Measurements from ENCODE around the gene RPA1. TPM values are rescaled to one million over a fixed set of nuclear protein-coding genes. Genes with fewer than 3 reads are reported as not detected.

Gene RPA1
- total and polyA plus RNA-seq, 2 of the 4 experiments (the other 2 are of a cell fraction): 38.4 to 48.2 TPM

DNA sequence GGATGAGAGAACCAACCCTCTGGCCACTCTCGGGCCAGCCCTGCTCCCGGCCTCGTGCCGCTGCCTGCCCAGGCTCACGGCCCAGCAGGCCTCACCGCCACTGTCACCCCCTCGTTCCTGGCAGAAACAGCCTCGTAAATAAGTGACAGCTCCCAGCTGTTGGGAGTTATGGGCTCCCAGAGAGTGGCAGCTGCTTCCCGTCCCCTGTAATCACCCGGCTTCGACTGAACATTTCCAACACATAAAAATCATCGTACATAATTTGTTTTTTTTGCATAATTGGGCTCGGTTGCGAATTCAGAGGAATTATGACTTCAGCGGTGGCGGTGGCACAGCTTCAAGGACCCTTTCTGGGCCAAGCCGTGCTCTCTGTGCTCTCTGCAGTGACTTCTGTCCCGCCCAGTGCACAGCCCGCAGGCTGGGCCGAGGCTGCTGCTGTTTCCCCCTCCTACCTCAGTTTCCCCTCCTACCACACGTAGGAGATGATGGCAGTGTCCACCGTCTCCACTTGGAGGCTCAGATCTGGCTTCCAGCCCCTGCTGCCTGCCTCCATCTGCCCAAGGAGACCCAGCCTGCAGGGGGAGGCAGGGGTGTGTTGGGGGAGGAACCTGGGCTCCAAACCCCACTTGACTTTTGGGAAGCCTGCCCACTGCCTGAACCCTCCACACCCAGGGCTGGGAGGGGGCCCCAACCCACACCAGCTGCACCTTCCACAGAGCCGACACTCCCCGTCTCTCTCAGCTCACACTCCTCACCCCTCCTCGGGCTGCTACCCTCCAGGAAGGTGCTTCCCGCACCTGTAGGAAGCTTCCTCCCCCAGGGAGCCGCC, 110.4 kb downstream of the RPA1 start:
- no peak overlapping the region for H3K27ac ChIP-seq (ENCODE audit: insufficient read depth, low read length)
- H2BK120ac ChIP-seq (ENCODE audit: low read depth, low read length): no peak overlapping the region
- dilution Hi-C loops (cut with HindIII; ENCODE audit: low sequenced_read_pairs, unreplicated experiment): no loop called here
- no peak overlapping the region for H2BK5ac ChIP-seq (ENCODE audit: low read depth, low read length, poor library complexity, severe bottlenecking)
- H2AK9ac ChIP-seq (replicated peaks; ENCODE audit: low read depth, low read length, poor library complexity): no peak overlapping the region
- TF ChIP-seq BHLHE40 (IDR thresholded peaks at IDR 0.05; ENCODE audit: low read depth, low read length) (no peak), RFX5 (IDR thresholded peaks at IDR 0.05; ENCODE audit: low read depth, low read length) (no peak), MAFK (IDR thresholded peaks at IDR 0.05; ENCODE audit: low read depth, low read length) (no peak), FOS (IDR thresholded peaks at IDR 0.05; ENCODE audit: low read depth, low read length) (no peak)
- ChIA-PET POLR2A (ENCODE audit: unreplicated experiment) (no interaction called here), CTCF (no interaction called here)
- no peak overlapping the region for H3K56ac ChIP-seq (ENCODE audit: extremely low read depth, insufficient read depth, low read length)
- peaks cover 2% of the 10 kb centered on the region; the same call in 1 of the 2 replicates for H3K4me1 ChIP-seq (ENCODE audit: control insufficient read depth, insufficient read depth, low read length)
- H2AK5ac ChIP-seq (ENCODE audit: low read depth, low read length): no peak overlapping the region
- H3K4ac ChIP-seq (ENCODE audit: low read depth, low read length): no peak overlapping the region
- no peak overlapping the region for H3K4me2 ChIP-seq (ENCODE audit: low read depth, low read length)
- peak; percentile 49; the same call in 1 of the 2 replicates for ATAC-seq (ENCODE audit: low read depth)
- no peak overlapping the region for H3K18ac ChIP-seq (ENCODE audit: low read depth, low read length)
- no peak overlapping the region for H4K5ac ChIP-seq (ENCODE audit: low read depth, low read length)
- peaks cover 38% of the 10 kb centered on the region for H3K27me3 ChIP-seq (ENCODE audit: control insufficient read depth, insufficient read depth, low read length)
- no peaks in the 10 kb centered on the region for H3K9me1 ChIP-seq (ENCODE audit: insufficient read depth, low read length)
- H3K36me3 ChIP-seq (ENCODE audit: control insufficient read depth, insufficient read depth, low read length): no peaks in the 10 kb centered on the region
- H4K8ac ChIP-seq (ENCODE audit: low read depth in 2 of 2, low read length in 2 of 2): no peak overlapping the region
- no peak overlapping the region for H2BK20ac ChIP-seq (ENCODE audit: low read depth, low read length)
- intact Hi-C loops (cut with micrococcal nuclease): no loop called here
- no peak overlapping the region for H4K91ac ChIP-seq (ENCODE audit: insufficient read depth, low read depth, low read length)
- no peaks in the 10 kb centered on the region; the same call in 1 of the 2 replicates for H4K20me1 ChIP-seq (ENCODE audit: insufficient read depth, low read length)
- H3K9me3 ChIP-seq (ENCODE audit: control insufficient read depth, insufficient read depth, low read length): no peaks in the 10 kb centered on the region
- no peak overlapping the region for H3K23ac ChIP-seq (ENCODE audit: low read depth, low read length)
- no peak overlapping the region for H3K14ac ChIP-seq (replicated peaks; ENCODE audit: low read depth, low read length)
- H2AFZ ChIP-seq (replicated peaks; ENCODE audit: low read length, poor library complexity): peak overlapping the region; percentile 70
- BruUV-seq (replicated peaks): no TSS peak
- in situ Hi-C loops (cut with MboI; ENCODE audit: low sequenced_read_pairs): no loop called here
- no peaks in the 10 kb centered on the region for H3K79me1 ChIP-seq (ENCODE audit: low read depth in 1 of 2, low read length in 2 of 2)
- DNase-seq: no peak
- WGBS, 2 experiments (ENCODE audit: extremely low coverage in 2 of 2, insufficient read length in 1 of 2): 48% methylated on average over 4 of the region's 27 CpGs; no CpG with 5 or more reads in 1 of the 2 experiments
- H3K4me3 ChIP-seq (ENCODE audit: insufficient read depth, low read depth, low read length): no peak overlapping the region
- no peak overlapping the region for H3K9ac ChIP-seq (ENCODE audit: low read depth, low read length)
- no peak overlapping the region for H2BK15ac ChIP-seq (ENCODE audit: low read depth, low read length)

Data from IMR-90 (cell line).